ENCODE measurements around the gene HDAC4. TPM values are rescaled to one million over a fixed set of nuclear protein-coding genes. Genes with fewer than 3 reads are reported as not detected.

HDAC4 gene
- total and polyA plus RNA-seq, 2 donors (not counting 1 experiment from before 2014, with no cell fraction given) = 13.5 to 46.0 TPM

DNA sequence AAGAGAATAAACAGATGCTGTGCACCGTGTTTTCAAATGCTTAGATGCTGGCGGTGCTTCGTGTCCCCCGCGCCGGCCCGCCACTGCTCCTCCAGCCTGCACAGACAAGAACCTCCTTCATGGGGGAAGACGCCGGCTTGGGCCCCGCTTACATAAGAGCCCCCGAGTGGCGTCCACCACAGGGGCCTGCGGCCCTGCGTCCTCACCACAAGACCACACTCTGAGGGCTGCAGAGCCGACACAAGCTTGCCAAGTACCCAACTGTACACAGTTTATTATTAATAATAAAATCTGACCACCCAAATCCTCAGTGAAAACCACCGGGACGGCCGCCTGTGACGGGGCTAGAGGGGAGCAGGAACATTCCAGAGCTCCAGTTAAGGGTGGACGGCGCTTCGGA lies 232.2 kb downstream of the HDAC4 start:
- Histone ChIP-seq H3K4me2 (replicated peaks; ENCODE audit: low read depth, low read length, poor library complexity, severe bottlenecking) (no peak overlapping the region), H2AFZ (ENCODE audit: insufficient read depth, low read depth, low read length, poor library complexity, severe bottlenecking) (no peak overlapping the region), H3K4me1 (ENCODE audit: control insufficient read depth in 2 of 2, insufficient read depth in 2 of 2, low read length in 2 of 2) (no peaks in the 10 kb centered on the region), H3K27ac (ENCODE audit: low read length in 2 of 2) (no peak overlapping the region), H3K9ac (ENCODE audit: low read length) (no peak overlapping the region), H3K4me3 (ENCODE audit: control extremely low read depth in 1 of 5, extremely low read depth in 1 of 5, insufficient read depth in 1 of 5, low read depth in 2 of 5, low read length in 4 of 5) (no peak overlapping the region), H3K79me2 (ENCODE audit: control insufficient read depth, insufficient read depth, low read length) (no peaks in the 10 kb centered on the region), H4K20me1 (ENCODE audit: control insufficient read depth, insufficient read depth, low read length, poor library complexity, severe bottlenecking) (no peaks in the 10 kb centered on the region), H3K27me3 (replicated peaks in 1 of 4; ENCODE audit: control extremely low read depth in 1 of 4, control insufficient read depth in 3 of 4, insufficient read depth in 4 of 4, low read length in 3 of 4) (no peaks in the 10 kb centered on the region), H3K36me3 (replicated peaks in 1 of 2; ENCODE audit: control extremely low read depth in 1 of 2, control insufficient read depth in 1 of 2, extremely low read depth in 1 of 2, insufficient read depth in 2 of 2, low read length in 1 of 2) (no peaks in the 10 kb centered on the region), H3K9me3 (ENCODE audit: control extremely low read depth in 1 of 3, control insufficient read depth in 2 of 3, insufficient read depth in 1 of 3, low read length in 2 of 3) (peaks cover 1 to 16% (median 8%) of the 10 kb centered on the region in 3 donors)
- POLR2A ChIA-PET = no interaction called here
- CTCF ChIA-PET = no interaction called here
- TF ChIP-seq, protein P1, sequence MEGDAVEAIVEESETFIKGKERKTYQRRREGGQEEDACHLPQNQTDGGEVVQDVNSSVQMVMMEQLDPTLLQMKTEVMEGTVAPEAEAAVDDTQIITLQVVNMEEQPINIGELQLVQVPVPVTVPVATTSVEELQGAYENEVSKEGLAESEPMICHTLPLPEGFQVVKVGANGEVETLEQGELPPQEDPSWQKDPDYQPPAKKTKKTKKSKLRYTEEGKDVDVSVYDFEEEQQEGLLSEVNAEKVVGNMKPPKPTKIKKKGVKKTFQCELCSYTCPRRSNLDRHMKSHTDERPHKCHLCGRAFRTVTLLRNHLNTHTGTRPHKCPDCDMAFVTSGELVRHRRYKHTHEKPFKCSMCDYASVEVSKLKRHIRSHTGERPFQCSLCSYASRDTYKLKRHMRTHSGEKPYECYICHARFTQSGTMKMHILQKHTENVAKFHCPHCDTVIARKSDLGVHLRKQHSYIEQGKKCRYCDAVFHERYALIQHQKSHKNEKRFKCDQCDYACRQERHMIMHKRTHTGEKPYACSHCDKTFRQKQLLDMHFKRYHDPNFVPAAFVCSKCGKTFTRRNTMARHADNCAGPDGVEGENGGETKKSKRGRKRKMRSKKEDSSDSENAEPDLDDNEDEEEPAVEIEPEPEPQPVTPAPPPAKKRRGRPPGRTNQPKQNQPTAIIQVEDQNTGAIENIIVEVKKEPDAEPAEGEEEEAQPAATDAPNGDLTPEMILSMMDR (IDR thresholded peaks at IDR 0.05) = no peak
- no peak for TF ChIP-seq EZH2 (IDR thresholded peaks at IDR 0.05; ENCODE audit: borderline replicate concordance, insufficient read depth, low read depth, low read length, poor library complexity, severe bottlenecking)
- H3K27me3 Mint-ChIP-seq = no peaks in the 10 kb centered on the region
- H3K4me3 Mint-ChIP-seq = no peak overlapping the region
- H3K27ac Mint-ChIP-seq = no peak overlapping the region
- H3K4me1 Mint-ChIP-seq = no peaks in the 10 kb centered on the region
- ATAC-seq (ENCODE audit: low read depth) (no peak), DNase-seq (no peak)
- intact Hi-C loops (cut with micrococcal nuclease) = no loop called here
- H3K9me3 Mint-ChIP-seq (ENCODE audit: insufficient read depth) = peaks cover 17% of the 10 kb centered on the region
- 100% methylated on average over 15 of the region's 22 CpGs for WGBS (ENCODE audit: insufficient coverage)

DNA sequence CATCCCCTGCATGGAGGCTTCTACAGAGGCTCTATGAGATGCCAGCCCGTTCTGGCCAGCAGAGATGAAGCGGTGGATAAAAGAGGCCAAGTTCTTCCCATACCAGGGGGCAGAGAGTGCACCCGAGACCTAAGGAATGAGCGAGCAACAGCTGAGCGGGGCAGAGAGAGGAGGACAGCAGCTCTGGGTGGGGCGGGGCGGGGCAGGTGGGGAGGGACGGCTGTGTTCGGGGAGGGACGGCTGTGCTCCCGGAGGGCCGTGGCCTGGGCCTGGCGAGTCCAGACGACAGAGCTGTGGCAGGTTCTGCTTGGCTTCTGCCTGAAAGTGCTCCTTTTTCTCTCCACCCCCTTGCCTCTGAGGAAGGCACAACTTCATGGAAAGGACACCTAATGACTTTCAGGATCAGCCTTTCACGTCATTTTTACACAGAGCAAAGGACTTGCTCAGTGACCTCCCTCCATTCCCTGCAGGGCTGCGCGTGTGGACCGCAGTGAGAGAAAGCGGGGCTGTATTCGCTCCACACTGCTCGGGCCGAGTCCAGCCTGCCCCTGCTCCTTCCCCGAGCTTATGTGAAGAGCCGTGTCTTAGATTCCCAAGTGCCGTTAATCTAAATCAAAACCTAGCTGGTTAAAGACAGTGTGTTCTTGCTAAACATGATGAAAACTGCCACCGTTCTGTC lies 232.9 kb downstream of the HDAC4 start:
- Histone ChIP-seq H3K9me3 (ENCODE audit: control extremely low read depth in 1 of 3, control insufficient read depth in 2 of 3, insufficient read depth in 1 of 3, low read length in 2 of 3) (peaks cover 1 to 16% (median 8%) of the 10 kb centered on the region in 3 donors), H3K79me2 (ENCODE audit: control insufficient read depth, insufficient read depth, low read length) (no peaks in the 10 kb centered on the region), H3K27ac (ENCODE audit: low read length in 2 of 2) (no peak overlapping the region), H3K9ac (ENCODE audit: low read length) (no peak overlapping the region), H4K20me1 (ENCODE audit: control insufficient read depth, insufficient read depth, low read length, poor library complexity, severe bottlenecking) (no peaks in the 10 kb centered on the region), H3K4me2 (replicated peaks; ENCODE audit: low read depth, low read length, poor library complexity, severe bottlenecking) (no peak overlapping the region), H3K27me3 (replicated peaks in 1 of 4; ENCODE audit: control extremely low read depth in 1 of 4, control insufficient read depth in 3 of 4, insufficient read depth in 4 of 4, low read length in 3 of 4) (no peaks in the 10 kb centered on the region), H3K4me3 (ENCODE audit: control extremely low read depth in 1 of 5, extremely low read depth in 1 of 5, insufficient read depth in 1 of 5, low read depth in 2 of 5, low read length in 4 of 5) (no peak overlapping the region), H3K4me1 (ENCODE audit: control insufficient read depth in 2 of 2, insufficient read depth in 2 of 2, low read length in 2 of 2) (no peaks in the 10 kb centered on the region), H2AFZ (ENCODE audit: insufficient read depth, low read depth, low read length, poor library complexity, severe bottlenecking) (no peak overlapping the region), H3K36me3 (replicated peaks in 1 of 2; ENCODE audit: control extremely low read depth in 1 of 2, control insufficient read depth in 1 of 2, extremely low read depth in 1 of 2, insufficient read depth in 2 of 2, low read length in 1 of 2) (no peaks in the 10 kb centered on the region)
- intact Hi-C loops (cut with micrococcal nuclease) = no loop called here
- DNase-seq (no peak), ATAC-seq (ENCODE audit: low read depth) (no peak)
- 98% methylated on average over 25 of the region's 26 CpGs for WGBS (ENCODE audit: insufficient coverage)
- H3K27me3 Mint-ChIP-seq = no peaks in the 10 kb centered on the region
- H3K9me3 Mint-ChIP-seq (ENCODE audit: insufficient read depth) = peaks cover 12% of the 10 kb centered on the region
- no peaks in the 10 kb centered on the region for H3K4me1 Mint-ChIP-seq
- CTCF ChIA-PET = no interaction called here
- POLR2A ChIA-PET = no interaction called here
- H3K27ac Mint-ChIP-seq = no peak overlapping the region
- no peak overlapping the region for H3K4me3 Mint-ChIP-seq
- TF ChIP-seq, protein P1 (IDR thresholded peaks at IDR 0.05) = no peak
- TF ChIP-seq EZH2 (IDR thresholded peaks at IDR 0.05; ENCODE audit: borderline replicate concordance, insufficient read depth, low read depth, low read length, poor library complexity, severe bottlenecking) = no peak
